ENCODE data around the gene SH2D2A. TPM values are rescaled to one million over a fixed set of nuclear protein-coding genes. Genes with fewer than 3 reads are reported as not detected.

SH2D2A gene
- total and polyA plus RNA-seq, 3 donors from 2014 or later, result 1.3 to 3.1 TPM; not detected in 1

DNA sequence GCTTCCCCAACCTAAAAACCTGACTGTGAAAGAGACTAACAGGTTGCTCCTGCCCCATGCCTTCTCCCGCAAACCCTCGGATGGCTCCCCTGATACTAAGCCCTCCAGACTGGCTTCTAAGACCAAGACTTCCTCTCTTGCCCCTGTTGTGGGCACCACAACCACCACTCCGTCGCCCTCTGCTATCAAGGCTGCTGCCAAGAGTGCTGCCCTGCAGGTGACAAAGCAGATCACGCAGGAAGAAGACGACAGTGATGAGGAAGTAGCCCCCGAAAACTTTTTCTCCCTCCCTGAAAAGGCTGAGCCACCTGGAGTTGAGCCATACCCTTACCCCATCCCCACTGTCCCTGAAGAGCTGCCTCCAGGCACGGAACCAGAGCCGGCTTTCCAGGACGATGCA, 30.0 kb downstream of the SH2D2A start:
- DNase-seq, result no peak
- Histone ChIP-seq H3K36me3 (ENCODE audit: low read depth, missing control alignments) (no peaks in the 10 kb centered on the region), H3K9me3 (no peaks in the 10 kb centered on the region), H3K4me3 (no peak overlapping the region), H3K4me1 (no peaks in the 10 kb centered on the region), H3K27me3 (no peaks in the 10 kb centered on the region), H3K27ac (no peak overlapping the region)
- intact Hi-C loops (cut with DNase I; ENCODE audit: low total_unique reads), result no loop called here
- 89 to 93% methylated on average over 10 of the region's 10 CpGs for WGBS, 2 donors
- no peak for TF ChIP-seq POLR2A (IDR thresholded peaks at IDR 0.05)
- TF ChIP-seq, protein P1, sequence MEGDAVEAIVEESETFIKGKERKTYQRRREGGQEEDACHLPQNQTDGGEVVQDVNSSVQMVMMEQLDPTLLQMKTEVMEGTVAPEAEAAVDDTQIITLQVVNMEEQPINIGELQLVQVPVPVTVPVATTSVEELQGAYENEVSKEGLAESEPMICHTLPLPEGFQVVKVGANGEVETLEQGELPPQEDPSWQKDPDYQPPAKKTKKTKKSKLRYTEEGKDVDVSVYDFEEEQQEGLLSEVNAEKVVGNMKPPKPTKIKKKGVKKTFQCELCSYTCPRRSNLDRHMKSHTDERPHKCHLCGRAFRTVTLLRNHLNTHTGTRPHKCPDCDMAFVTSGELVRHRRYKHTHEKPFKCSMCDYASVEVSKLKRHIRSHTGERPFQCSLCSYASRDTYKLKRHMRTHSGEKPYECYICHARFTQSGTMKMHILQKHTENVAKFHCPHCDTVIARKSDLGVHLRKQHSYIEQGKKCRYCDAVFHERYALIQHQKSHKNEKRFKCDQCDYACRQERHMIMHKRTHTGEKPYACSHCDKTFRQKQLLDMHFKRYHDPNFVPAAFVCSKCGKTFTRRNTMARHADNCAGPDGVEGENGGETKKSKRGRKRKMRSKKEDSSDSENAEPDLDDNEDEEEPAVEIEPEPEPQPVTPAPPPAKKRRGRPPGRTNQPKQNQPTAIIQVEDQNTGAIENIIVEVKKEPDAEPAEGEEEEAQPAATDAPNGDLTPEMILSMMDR (IDR thresholded peaks at IDR 0.05), result no peak

DNA sequence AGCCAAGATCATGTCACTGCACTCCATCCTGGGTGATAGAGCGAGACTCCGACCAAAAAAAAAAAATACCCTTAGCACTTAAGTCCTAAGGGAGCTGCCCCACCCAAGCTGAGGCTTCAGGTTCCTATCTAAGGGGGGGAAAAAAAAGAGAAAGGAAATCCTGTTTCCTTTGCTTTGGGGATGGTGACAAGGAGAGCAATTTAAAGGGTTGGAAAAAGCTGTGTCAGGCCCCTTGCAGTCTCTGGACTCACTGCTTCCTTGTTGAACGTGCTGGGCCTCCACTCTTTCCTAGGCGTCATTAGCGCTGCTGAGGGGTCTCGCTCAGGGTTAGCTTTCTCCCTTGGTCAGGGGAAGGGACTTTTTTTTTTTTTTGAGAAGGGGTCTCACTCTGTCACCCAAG, 31.2 kb downstream of the SH2D2A start:
- 88% methylated on average over 6 of the region's 6 CpGs for WGBS, 2 donors
- intact Hi-C loops (cut with DNase I; ENCODE audit: low total_unique reads), result no loop called here
- Histone ChIP-seq H3K27ac (no peak overlapping the region), H3K36me3 (ENCODE audit: low read depth, missing control alignments) (no peaks in the 10 kb centered on the region), H3K4me1 (no peaks in the 10 kb centered on the region), H3K9me3 (no peaks in the 10 kb centered on the region), H3K4me3 (no peak overlapping the region), H3K27me3 (no peaks in the 10 kb centered on the region)
- no peak for TF ChIP-seq POLR2A (IDR thresholded peaks at IDR 0.05)
- TF ChIP-seq, protein P1 (IDR thresholded peaks at IDR 0.05), result no peak
- no peak for DNase-seq

DNA sequence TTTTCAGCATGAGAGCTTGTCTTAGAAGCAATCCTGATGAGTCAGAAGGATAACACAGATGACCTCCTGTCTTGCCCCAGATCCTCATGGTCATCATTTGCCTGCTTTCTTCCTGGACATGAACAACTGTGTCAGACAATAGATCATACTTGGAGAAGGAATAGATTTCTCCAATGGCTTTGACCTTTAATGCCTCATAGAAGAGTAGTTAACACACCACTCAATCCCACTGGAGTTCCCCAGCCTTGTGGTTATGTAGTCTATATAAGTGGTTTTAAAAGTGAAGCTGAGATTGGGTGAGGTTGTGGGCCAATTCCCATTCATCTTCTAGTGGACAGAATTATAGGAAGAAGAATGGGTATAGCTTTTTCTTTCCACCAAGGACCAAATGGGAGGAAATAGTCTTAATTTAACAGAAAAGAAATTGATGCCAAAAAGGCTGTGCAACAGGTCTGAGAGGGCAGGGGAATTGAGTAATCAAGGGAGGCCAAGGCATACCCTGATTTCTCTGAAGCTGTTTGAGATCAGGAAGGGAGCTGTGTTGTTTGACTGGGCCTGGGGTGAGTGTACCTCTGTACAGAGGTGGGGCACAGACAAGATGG, 35.0 kb downstream of the SH2D2A start:
- intact Hi-C loops (cut with DNase I; ENCODE audit: low total_unique reads), result no loop called here
- no peaks in the 10 kb centered on the region for H3K9me3 ChIP-seq
- no peak overlapping the region for H3K4me3 ChIP-seq
- H3K27ac ChIP-seq, result no peak overlapping the region
- no peak for DNase-seq
- H3K36me3 ChIP-seq (ENCODE audit: low read depth, missing control alignments), result no peaks in the 10 kb centered on the region
- peaks cover 6% of the 10 kb centered on the region for H3K4me1 ChIP-seq
- TF ChIP-seq, protein P1 (IDR thresholded peaks at IDR 0.05), result no peak
- TF ChIP-seq POLR2A (IDR thresholded peaks at IDR 0.05), result no peak
- H3K27me3 ChIP-seq, result no peaks in the 10 kb centered on the region

DNA sequence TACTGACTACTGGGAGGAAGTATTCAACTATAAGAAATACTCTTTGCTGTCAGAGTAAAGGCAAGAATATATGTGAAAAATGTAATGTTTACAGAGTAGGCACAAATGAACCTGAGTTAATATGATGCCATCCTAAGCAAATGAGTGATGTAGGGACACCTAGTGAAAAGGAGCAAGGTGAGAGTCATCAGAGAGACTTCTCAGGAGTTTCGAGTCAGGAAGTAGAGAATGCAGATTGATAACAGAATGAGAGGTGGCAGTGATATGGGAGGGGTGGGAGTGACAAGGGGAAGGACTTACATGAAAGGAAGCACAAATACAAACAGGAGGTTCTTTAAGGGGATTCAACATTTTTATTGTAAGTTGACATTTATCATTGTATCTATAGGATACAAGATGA, 39.1 kb downstream of the SH2D2A start:
- no peaks in the 10 kb centered on the region for H3K27me3 ChIP-seq
- no peak overlapping the region for H3K27ac ChIP-seq
- TF ChIP-seq POLR2A (IDR thresholded peaks at IDR 0.05), result no peak
- TF ChIP-seq, protein P1 (IDR thresholded peaks at IDR 0.05), result no peak
- DNase-seq, result no peak
- no peak overlapping the region for H3K4me3 ChIP-seq
- no peaks in the 10 kb centered on the region for H3K36me3 ChIP-seq (ENCODE audit: low read depth, missing control alignments)
- H3K4me1 ChIP-seq, result peaks cover 18% of the 10 kb centered on the region
- no peaks in the 10 kb centered on the region for H3K9me3 ChIP-seq
- intact Hi-C loops (cut with DNase I; ENCODE audit: low total_unique reads), result no loop called here
- WGBS, 2 donors, result 46 to 81% methylated on average over 1 of the region's 1 CpG

DNA sequence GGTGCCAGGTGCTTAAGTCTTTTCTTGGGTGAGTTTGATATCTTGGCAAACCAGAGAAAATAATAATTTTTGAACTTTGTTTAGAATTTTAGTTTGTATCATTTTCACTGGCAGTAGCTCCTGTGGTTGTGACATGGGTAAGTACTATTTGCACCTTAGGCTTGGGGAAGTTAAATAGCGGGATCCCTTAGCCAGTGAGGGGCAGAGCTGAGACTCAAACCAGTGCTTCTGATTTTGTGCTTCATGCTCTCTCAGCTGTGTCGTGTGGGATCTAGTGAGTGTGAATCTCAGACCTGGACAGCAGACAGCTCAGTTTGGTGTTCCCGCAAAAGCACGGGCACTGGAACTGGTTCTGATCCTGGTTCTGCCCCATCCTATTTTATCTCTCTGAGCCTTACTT, 39.7 kb downstream of the SH2D2A start:
- no peak for DNase-seq
- intact Hi-C loops (cut with DNase I; ENCODE audit: low total_unique reads), result no loop called here
- Histone ChIP-seq H3K36me3 (ENCODE audit: low read depth, missing control alignments) (no peaks in the 10 kb centered on the region), H3K4me3 (no peak overlapping the region), H3K27ac (no peak overlapping the region), H3K4me1 (peaks cover 23% of the 10 kb centered on the region), H3K27me3 (no peaks in the 10 kb centered on the region), H3K9me3 (no peaks in the 10 kb centered on the region)
- TF ChIP-seq, protein P1 (IDR thresholded peaks at IDR 0.05), result no peak
- no peak for TF ChIP-seq POLR2A (IDR thresholded peaks at IDR 0.05)
- WGBS, 2 donors, result 58 to 63% methylated on average over 4 of the region's 4 CpGs
